ENCODE measurements around the gene GPBP1.

Gene GPBP1

GRCh38 chr5:57207007-57207653, 33.3 kb downstream of the GPBP1 start:
- no peak overlapping the region for H3K27ac ChIP-seq
- no peak for TF ChIP-seq CTCF (conservative IDR thresholded peaks at IDR 0.05)

- TF ChIP-seq CTCF (conservative IDR thresholded peaks at IDR 0.05), result no peak
- no peak overlapping the region for H3K27ac ChIP-seq
These were observed 33.8 kb downstream of the GPBP1 start for GRCh38 chr5:57207681-57208080.

- peak overlapping the region; percentile 14 for H3K27ac ChIP-seq
- no peak for TF ChIP-seq CTCF (conservative IDR thresholded peaks at IDR 0.05)
These were observed 35.6 kb downstream of the GPBP1 start for GRCh38 chr5:57209316-57210040.

- H3K27ac ChIP-seq, result no peak overlapping the region
- no peak for TF ChIP-seq CTCF (conservative IDR thresholded peaks at IDR 0.05)
These were observed 36.8 kb downstream of the GPBP1 start for GRCh38 chr5:57210633-57211032.

GRCh38 chr5:57211039-57211438, 37.2 kb downstream of the GPBP1 start:
- TF ChIP-seq CTCF (conservative IDR thresholded peaks at IDR 0.05), result no peak
- H3K27ac ChIP-seq, result no peak overlapping the region

- no peak for TF ChIP-seq CTCF (conservative IDR thresholded peaks at IDR 0.05)
- H3K27ac ChIP-seq, result no peak overlapping the region
These were observed 41.9 kb downstream of the GPBP1 start for GRCh38 chr5:57215629-57216195.

GRCh38 chr5:57216714-57217113, 42.9 kb downstream of the GPBP1 start:
- TF ChIP-seq CTCF (conservative IDR thresholded peaks at IDR 0.05), result no peak
- H3K27ac ChIP-seq, result no peak overlapping the region
